Calu3 (cell line): Measurements from ENCODE around the gene FCSK. TPM values are rescaled to one million over a fixed set of nuclear protein-coding genes. Genes with fewer than 3 reads are reported as not detected.

Experiments used
- BruUV-seq: library from RNA; stranded (reverse); fragments of 400-500 nt; replicated peaks from 2 replicates; lab custom pipeline; 2021; lab: Mats Ljungman, UMichigan
- CTCF ChIA-PET: fragments of 300-600 bp; sonication (Branson Sonifier 250); formaldehyde crosslinking; loops from one replicate; lab custom pipeline; 2022; ENCODE audit warnings: antibody characterized with exemption; lab: Charles Lee
- DNase-seq: peaks from one replicate; pipeline ENCODE4 v3.0.0; 2022
- H3K27ac Mint-ChIP-seq: one replicate; pipeline ENCODE4 v1.8.0; 2022; ENCODE audit warnings: mixed read lengths; ENCODE audit not compliant: unreplicated experiment
- H3K27me3 Mint-ChIP-seq: one replicate; pipeline ENCODE4 v1.8.0; 2022; ENCODE audit warnings: mixed read lengths; ENCODE audit not compliant: unreplicated experiment
- H3K36me3 Mint-ChIP-seq: one replicate; pipeline ENCODE4 v1.8.0; 2022; ENCODE audit warnings: mild to moderate bottlenecking, moderate library complexity, mixed read lengths; ENCODE audit not compliant: insufficient read depth, unreplicated experiment
- H3K4me1 Mint-ChIP-seq: one replicate; pipeline ENCODE4 v1.8.0; 2022; ENCODE audit warnings: mild to moderate bottlenecking, low read depth, mixed read lengths; ENCODE audit not compliant: unreplicated experiment
- H3K4me3 Mint-ChIP-seq: one replicate; pipeline ENCODE4 v1.8.0; 2022; ENCODE audit warnings: mild to moderate bottlenecking, low read depth, moderate library complexity, mixed read lengths; ENCODE audit not compliant: unreplicated experiment
- H3K9me3 Mint-ChIP-seq: one replicate; pipeline ENCODE4 v1.8.0; 2022; ENCODE audit warnings: low read depth, mixed read lengths; ENCODE audit not compliant: unreplicated experiment
- CTCF ChIP-seq: fragments of 200-600 bp; IDR thresholded peaks from one replicate; pipeline ENCODE4 v1.8.0; 2022; ENCODE audit warnings: antibody characterized with exemption; ENCODE audit not compliant: unreplicated experiment
- intact Hi-C: fragments of 100-400 bp; cut with micrococcal nuclease; formaldehyde crosslinking; loops from one replicate; pipeline ENCODE4 v1.10.0; 2022; ENCODE audit not compliant: unreplicated experiment
- total RNA-seq: library from RNA; stranded (reverse); gene quantifications from 2 replicates; pipeline ENCODE4 v1.2.3, GENCODE V29; 2022

Gene FCSK
- total RNA-seq, 1 experiment from 2014 or later = 27.6 TPM

GRCh38 chr16:70455910-70456309 is 1.5 kb downstream of the FCSK start:
- DNase-seq = no peak
- H3K4me3 Mint-ChIP-seq = no peak overlapping the region
- intact Hi-C loops = loop anchor here (2.0 kb wide), 1 partner anchor 75 kb away; no protein-coding TSS in a partner anchor
- no peaks in the 10 kb centered on the region for H3K27me3 Mint-ChIP-seq
- TF ChIP-seq CTCF = no peak
- H3K27ac Mint-ChIP-seq = no peak overlapping the region
- BruUV-seq = no TSS peak
- peaks cover 9% of the 10 kb centered on the region for H3K4me1 Mint-ChIP-seq
- CTCF ChIA-PET = interaction anchor here (0.6 to 1.6 kb wide), 2 partner anchors 18 to 54 kb away, joined by 3 to 4 read pairs; partner anchors contain the start of gene ST3GAL2
- H3K36me3 Mint-ChIP-seq = peaks cover 17% of the 10 kb centered on the region
- no peaks in the 10 kb centered on the region for H3K9me3 Mint-ChIP-seq

GRCh38 chr16:70457446-70458166 is 3.2 kb downstream of the FCSK start:
- H3K9me3 Mint-ChIP-seq = no peaks in the 10 kb centered on the region
- BruUV-seq = no TSS peak
- H3K27me3 Mint-ChIP-seq = no peaks in the 10 kb centered on the region
- no peak for DNase-seq
- H3K4me1 Mint-ChIP-seq = peaks cover 7% of the 10 kb centered on the region
- peaks cover 17% of the 10 kb centered on the region for H3K36me3 Mint-ChIP-seq
- no peak for TF ChIP-seq CTCF
- intact Hi-C loops = no loop called here
- CTCF ChIA-PET = interaction anchor here (0.7 kb wide), 1 partner anchor 66 kb away, joined by 3 read pairs; no protein-coding TSS in a partner anchor
- H3K27ac Mint-ChIP-seq = no peak overlapping the region
- no peak overlapping the region for H3K4me3 Mint-ChIP-seq

- CTCF ChIA-PET = interaction anchor here (0.6 kb wide), 1 partner anchor 118 kb away, joined by 5 read pairs; no protein-coding TSS in a partner anchor
- intact Hi-C loops = no loop called here
- Mint-ChIP-seq H3K9me3 (no peaks in the 10 kb centered on the region), H3K27me3 (no peaks in the 10 kb centered on the region), H3K27ac (no peak overlapping the region), H3K36me3 (no peaks in the 10 kb centered on the region), H3K4me3 (no peak overlapping the region), H3K4me1 (no peaks in the 10 kb centered on the region)
- DNase-seq = no peak
- TF ChIP-seq CTCF = no peak
- no TSS peak for BruUV-seq
Observed at GRCh38 chr16:70460737-70461261, 6.4 kb downstream of the FCSK start.

GRCh38 chr16:70463235-70463634 is 8.8 kb downstream of the FCSK start:
- no peak for TF ChIP-seq CTCF
- H3K4me1 Mint-ChIP-seq = no peaks in the 10 kb centered on the region
- no peak overlapping the region for H3K4me3 Mint-ChIP-seq
- H3K27ac Mint-ChIP-seq = no peak overlapping the region
- CTCF ChIA-PET = no interaction called here
- DNase-seq = no peak
- no TSS peak for BruUV-seq
- intact Hi-C loops = no loop called here
- H3K36me3 Mint-ChIP-seq = no peaks in the 10 kb centered on the region
- no peaks in the 10 kb centered on the region for H3K27me3 Mint-ChIP-seq
- no peaks in the 10 kb centered on the region for H3K9me3 Mint-ChIP-seq
